Measurements from ENCODE around the gene POM121L12.

Gene POM121L12

DNA sequence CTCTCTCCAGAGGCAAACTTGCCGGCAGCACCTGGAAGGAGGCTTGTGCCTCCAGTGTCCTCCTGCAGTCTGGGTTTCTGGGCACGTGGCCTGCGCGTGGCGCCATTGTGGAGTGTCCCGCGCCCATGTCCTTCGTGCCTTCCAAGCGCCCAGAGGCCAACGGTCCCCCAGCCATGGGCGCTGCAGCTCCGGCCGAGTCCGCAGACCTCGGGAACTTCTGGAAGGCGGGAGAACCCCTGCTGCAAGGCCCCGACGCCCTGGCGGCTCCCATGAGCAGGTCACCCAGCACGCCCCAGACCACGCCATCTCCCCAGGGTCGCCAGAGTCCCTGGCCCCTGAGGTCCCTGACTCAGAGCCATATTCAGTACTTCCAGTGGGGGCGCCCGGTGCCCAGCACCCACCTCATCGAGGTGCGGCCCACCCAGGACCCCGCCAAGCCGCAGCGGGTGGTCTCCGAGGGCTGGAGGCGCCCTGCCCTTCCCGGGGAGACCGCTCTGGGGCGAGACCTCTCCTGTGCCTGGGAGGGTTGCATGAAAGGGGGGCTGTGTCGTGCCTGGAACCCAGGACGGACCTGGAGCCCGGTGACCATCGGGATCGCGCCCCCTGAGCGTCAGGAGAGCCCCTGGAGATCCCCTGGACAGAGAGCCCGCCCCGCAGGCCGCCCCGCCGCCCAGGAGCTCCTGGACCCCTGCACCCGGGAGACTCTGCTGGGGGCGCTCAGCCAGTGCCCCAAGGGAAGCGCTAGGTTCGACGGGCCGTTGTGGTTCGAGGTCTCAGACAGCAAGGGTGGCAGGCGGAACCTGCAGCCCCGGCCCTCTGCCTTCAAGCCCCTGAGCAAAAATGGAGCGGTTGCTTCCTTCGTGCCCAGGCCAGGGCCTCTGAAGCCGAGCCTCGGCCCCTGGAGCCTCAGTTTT is at the start of gene POM121L12:
POM121L12 (plus strand) TSS at position 135 of the 914 bp plus-strand sequence; CDS start at position 174, 39 bp downstream.
- DNase-seq (ENCODE audit: low read depth, low spot score) = no peak

DNA sequence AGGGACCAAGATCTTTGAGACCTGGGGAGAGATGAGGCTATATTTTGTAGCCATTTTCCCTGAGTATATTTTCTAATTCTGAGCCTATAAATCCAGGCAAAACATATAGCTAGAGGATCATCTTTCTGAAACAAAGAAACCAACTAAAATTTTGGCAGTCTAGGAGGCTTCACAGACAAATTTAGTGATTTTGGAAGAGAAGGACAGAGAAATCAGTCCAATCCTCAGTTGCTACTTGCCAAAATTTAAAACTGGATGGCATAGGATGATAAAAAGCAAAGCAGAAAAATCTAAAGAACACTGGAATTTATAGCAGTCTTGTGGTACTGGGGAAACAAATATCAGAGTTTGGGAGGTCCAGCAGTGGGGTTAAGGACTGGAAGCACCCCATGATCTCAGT is 43.4 kb upstream of the POM121L12 start:
- DNase-seq (ENCODE audit: low read depth, low spot score) = no peak

DNA sequence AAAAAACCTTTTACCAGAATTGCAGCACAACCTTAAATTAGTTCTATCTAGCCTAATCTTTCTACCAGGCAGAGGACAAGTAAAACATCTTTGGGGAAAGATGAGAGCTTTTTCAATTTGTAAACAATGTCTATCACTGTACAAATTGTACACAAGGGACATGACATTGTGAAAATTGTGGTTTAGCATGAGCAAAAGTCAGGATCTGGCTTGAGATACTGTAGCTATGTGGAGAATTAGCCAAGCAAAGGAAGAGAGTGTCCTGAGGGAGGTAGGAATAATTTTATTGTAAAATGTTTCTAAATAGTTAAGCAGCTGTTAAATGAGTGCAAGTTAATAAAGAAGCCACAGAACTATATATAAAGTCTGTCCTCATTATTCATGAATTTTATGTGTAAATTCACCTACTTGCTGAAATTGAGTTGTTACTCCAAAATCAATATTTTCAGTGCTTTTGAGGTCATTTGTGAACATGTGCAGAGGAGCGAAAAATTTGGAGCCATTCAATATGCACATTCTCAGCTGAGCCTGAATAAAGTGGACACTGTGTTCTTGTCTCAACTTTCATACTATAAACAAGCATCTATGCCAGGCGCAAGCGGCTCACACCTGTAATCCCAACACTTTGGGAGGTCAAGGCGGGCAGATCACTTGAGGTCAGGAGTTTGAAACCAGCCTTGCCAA is 42.8 kb upstream of the POM121L12 start:
- DNase-seq (ENCODE audit: low read depth, low spot score) = no peak

DNA sequence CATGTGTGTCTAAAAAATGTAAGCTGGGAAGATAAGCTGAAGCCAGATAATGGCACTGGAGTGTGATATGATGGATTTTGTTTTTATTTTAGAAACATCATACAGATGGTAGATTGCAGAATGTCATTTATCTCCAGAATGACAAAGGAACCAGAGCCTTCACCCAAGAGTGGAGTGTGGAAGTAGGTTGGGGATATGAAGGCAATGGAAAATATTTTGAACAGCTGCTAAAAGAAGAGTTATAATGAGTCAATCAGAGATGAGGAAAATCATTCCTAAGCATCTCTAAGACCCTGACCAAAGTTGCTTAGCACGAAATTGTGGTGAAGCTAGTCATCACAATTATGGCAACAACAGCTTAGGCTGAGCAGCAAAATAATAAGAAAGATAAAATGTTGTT is 39.8 kb upstream of the POM121L12 start:
- no peak for DNase-seq (ENCODE audit: low read depth, low spot score)

GRCh38 chr7:53001221-53001620 is 34.2 kb upstream of the POM121L12 start:
- DNase-seq (ENCODE audit: low read depth, low spot score) = no peak

- no peak for DNase-seq (ENCODE audit: low read depth, low spot score)
Observed at GRCh38 chr7:53002389-53002788, 33.0 kb upstream of the POM121L12 start.

- DNase-seq (ENCODE audit: low read depth, low spot score) = no peak
Observed at GRCh38 chr7:53003653-53004445, 31.6 kb upstream of the POM121L12 start.

GRCh38 chr7:53013925-53014324 is 21.5 kb upstream of the POM121L12 start:
- DNase-seq (ENCODE audit: low read depth, low spot score) = no peak

DNA sequence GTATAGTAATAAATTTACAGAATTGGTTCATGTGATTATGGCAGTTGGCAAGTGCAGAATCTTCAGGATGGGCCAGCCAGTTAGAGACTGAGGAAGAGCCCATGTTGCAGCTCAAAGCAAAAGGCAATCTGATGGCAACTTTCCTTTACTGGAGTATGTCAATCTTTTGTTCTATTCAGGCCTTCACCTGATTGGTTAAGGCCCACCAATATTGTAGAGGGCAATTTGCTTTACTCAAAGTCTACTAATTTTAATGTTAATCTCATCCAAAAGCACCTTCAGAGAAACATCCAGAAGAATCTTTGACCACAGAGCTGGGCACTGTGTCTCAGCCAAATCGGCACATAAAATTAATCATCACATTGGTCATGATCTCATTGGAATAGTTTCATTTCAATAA is 20.0 kb upstream of the POM121L12 start:
- no peak for DNase-seq (ENCODE audit: low read depth, low spot score)

DNA sequence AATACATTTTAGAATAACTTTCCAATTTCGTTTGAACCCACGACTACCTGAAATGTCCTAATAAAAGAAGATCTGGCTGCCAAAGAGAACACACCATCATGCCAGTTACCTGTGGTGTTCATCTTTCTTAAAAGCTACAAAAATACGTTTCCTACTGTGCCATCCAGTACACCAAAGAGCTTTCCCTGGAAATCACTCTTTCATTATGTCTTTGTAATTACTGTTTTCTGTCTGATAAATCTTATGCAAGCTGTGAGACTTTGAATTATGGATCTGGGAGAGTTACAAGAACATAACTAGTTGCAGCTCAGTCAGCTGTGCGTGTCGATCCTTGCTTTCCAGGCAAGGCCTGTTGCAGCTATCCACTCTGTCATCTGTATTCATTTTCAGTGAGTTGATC is 12.5 kb upstream of the POM121L12 start:
- DNase-seq (ENCODE audit: low read depth, low spot score) = no peak

- no peak for DNase-seq (ENCODE audit: low read depth, low spot score)
Observed at GRCh38 chr7:53048638-53049037, 13.2 kb downstream of the POM121L12 start.

GRCh38 chr7:53050433-53050832 is 15.0 kb downstream of the POM121L12 start:
- DNase-seq (ENCODE audit: low read depth, low spot score) = no peak

GRCh38 chr7:53059591-53059990 is 24.2 kb downstream of the POM121L12 start:
- no peak for DNase-seq (ENCODE audit: low read depth, low spot score)

- DNase-seq (ENCODE audit: low read depth, low spot score) = no peak
Observed at GRCh38 chr7:53060066-53060465, 24.6 kb downstream of the POM121L12 start.

- no peak for DNase-seq (ENCODE audit: low read depth, low spot score)
Observed at GRCh38 chr7:53062796-53063195, 27.4 kb downstream of the POM121L12 start.

DNA sequence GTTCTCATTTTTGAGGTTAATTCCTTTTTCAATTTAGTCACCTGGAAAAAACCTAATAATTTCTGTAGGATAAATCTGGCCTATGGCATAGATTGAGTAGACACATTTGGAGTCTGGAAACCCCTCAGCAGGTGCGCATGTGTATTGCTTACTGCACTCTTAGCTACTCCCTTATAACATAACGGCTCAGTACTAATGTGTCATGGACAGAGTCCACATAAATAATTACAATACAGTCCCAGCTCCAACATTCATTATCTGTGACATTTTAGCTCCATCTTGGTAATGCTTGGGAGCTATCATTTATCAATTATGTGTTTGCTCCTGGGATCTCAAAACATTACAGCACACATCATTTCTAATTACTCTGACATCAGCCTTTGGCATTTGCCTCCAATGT is 33.2 kb downstream of the POM121L12 start:
- no peak for DNase-seq (ENCODE audit: low read depth, low spot score)

- DNase-seq (ENCODE audit: low read depth, low spot score) = no peak
Observed at GRCh38 chr7:53070883-53071282, 35.5 kb downstream of the POM121L12 start.
